ENCODE results near the gene MYRIP.
A peak's percentile ranks its signal among the peaks of the same experiment; 100 is the strongest.
"Not testable (repeated sequence)": the region's sequence is repeated elsewhere in the genome, so short reads cannot be mapped to it uniquely, and the experiment has no call there.

The MYRIP gene

DNA sequence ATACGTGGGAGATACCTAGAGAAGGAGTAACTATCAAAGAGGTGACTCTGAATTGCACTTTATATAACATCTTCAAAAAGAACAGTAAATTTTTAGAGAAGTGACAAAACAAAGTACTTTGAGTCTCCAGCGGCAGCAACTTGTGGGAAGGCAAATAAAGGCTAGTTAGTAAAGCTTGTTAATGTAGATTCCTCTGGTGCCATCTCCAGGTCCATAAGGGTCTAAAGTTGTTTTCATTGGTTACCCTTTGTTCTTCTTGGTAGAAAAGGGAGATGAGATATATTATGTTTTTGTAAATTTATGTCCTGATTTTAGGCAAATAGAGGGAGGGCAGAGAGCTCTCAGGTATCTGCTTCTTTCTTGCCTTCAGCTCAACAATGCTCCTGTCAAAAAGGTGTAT lies 161.6 kb downstream of the MYRIP start:
- DNase-seq (ENCODE audit: low spot score), result no peak

- DNase-seq (ENCODE audit: low spot score), result no peak
These were observed 162.2 kb downstream of the MYRIP start for GRCh38 chr3:39971559-39972031.

- no peak for DNase-seq (ENCODE audit: low spot score)
These were observed 163.1 kb downstream of the MYRIP start for GRCh38 chr3:39972508-39972907.

DNA sequence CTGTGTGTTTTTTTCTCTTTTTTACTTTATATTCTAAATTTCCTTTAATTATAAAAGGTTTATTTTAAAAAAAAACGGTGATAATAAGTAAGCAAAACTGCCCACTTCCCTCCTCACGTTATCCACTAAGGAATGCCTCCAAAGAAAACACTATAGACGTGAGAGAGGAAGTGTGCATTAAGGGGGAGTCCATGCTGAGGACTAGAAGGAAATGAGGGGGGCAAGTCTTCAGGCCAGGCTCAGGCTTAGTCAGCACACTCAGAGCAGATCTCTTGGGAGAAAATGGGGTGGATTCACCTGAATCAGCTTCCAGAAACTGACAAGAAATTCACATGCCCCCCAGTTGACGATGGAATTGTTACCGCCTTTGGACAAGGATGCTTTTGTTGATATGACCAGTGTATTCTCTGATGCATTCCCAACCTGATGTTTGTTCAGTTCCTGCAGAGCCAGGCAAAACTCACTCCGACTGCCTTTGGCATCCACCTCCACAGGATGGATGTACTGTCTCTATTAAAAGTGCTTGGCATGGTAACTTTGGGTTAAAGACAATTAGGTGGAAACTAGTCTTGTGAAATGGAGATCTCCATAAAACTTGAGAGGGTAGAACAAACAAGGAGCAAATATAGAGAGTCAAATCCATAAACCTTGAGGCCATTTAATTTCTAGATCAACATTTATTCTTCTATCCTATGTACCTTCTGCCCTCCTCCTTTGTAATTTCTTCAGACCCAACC lies 167.8 kb downstream of the MYRIP start:
- DNase-seq (ENCODE audit: low spot score), result no peak

GRCh38 chr3:39978308-39978707 lies 168.9 kb downstream of the MYRIP start:
- no peak for DNase-seq (ENCODE audit: low spot score)

- no peak for DNase-seq (ENCODE audit: low spot score)
These were observed 170.6 kb downstream of the MYRIP start for GRCh38 chr3:39980058-39980457.

- DNase-seq (ENCODE audit: low spot score), result no peak
These were observed 171.4 kb downstream of the MYRIP start for GRCh38 chr3:39980781-39981180.

DNA sequence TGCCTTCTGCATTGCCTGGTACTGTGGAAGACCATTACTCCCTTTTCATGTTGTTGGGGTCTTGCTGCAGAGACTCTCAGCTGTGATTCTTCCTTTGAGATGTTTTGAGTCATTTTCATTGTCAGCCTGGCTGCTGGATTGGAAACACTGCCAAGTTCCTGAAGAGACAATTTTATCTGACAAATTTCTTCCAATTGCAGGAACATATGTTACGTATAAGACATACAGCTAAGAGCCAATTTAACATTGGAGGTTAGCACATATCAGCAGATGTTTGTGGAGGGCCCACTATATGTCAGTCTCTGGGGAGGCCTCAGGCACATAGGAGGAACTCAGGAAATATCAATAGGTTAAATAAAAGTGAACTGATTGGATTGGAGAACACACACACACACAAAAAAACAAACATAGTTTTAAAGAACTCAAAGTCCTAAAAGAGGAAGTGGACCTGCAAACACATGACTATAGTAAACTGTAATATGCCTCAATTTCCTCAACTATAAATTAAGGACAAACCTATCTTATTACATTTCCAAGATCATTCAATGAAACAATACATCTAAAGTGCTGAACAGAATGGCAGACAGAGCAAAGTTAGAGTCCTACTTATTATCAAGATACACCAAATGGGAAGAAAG lies 172.3 kb downstream of the MYRIP start:
- DNase-seq (ENCODE audit: low spot score), result no peak

- DNase-seq (ENCODE audit: low spot score), result no peak
These were observed 173.4 kb downstream of the MYRIP start for GRCh38 chr3:39982665-39983357.

DNA sequence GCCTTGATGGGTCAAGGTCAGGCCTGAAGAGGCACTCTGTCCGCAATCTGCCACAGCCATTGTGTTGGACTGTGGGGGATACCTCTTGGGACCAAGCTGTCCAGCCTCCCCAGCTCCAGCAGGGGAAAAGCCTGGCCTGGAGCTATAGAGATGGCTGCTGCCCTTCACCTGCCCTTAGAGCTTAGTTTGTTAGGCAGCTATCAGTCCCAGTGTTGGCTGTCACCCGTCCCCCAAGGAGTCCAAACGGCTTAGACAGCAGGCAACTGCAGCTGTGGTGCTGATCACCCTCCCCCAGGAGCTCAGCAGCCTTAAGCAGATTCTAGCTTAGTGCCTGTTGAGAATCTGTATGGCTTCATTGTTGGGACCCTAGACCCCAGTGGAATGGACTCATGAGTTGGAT lies 180.3 kb downstream of the MYRIP start:
- DNase-seq (ENCODE audit: low spot score), result no peak

DNA sequence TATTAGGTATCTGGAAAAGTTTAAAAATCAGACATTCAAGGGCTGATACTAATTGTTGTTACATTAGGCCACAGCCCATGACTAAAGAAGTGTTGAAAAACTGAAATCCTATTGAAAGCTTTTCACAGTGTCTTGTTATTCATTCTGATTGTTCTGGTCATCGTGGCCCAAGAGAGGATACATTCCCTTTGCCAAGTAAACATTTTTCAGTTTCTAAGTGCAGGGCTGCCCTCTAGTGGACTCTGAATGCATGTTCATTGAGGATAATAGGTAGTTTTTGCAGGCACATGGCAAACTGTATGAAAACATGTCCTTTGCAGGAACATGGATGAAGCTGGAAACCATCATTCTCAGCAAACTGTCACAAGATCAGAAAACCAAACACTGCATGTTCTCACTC lies 181.1 kb downstream of the MYRIP start:
- peak; percentile 46 for DNase-seq (ENCODE audit: low spot score)

GRCh38 chr3:40008796-40009195 lies 199.4 kb downstream of the MYRIP start:
- DNase-seq (ENCODE audit: low spot score), result no peak

DNA sequence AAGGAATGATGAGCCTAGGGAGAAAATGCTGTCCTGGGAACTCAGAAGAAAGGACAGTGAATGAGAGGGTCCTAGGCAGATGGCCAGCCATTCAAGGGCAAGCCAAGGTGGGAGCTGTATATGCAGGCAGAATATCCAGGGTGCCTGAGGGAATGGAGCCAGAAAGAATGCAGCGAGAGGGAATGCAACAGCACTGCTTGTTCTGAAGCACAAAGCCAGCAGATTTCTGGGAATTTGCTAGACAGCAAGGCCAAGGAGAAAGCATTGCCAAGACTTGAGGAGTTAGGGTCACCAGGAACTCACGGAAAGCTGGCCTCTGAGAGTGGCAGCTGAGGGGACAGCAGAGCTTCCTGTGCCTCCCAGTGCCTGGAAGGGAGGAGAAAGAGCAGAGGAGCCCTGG lies 200.6 kb downstream of the MYRIP start:
- no peak for DNase-seq (ENCODE audit: low spot score)

- DNase-seq (ENCODE audit: low spot score), result no peak
These were observed 203.0 kb downstream of the MYRIP start for GRCh38 chr3:40012381-40012780.

DNA sequence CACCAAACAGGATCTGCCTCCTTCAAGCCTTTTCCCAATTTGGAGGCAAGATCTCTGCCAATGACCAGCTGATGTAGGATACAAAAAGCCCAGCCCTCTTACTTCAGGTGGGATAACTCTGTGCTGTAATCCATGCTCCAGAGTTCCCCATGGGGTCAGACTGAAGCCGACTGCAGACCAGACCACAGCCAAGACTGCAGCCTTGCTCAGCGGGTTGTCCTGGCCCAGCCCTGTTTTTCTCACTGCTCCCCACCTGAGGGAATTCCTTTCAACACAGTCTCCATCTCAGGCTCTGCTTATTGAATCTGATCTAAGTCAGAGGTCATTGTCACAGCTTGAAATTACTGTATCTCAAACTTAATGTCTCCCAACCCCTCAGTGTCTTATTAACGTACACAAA lies 207.0 kb downstream of the MYRIP start:
- DNase-seq (ENCODE audit: low spot score), result no peak

GRCh38 chr3:40018369-40018768 lies 209.0 kb downstream of the MYRIP start:
- no peak for DNase-seq (ENCODE audit: low spot score)

DNA sequence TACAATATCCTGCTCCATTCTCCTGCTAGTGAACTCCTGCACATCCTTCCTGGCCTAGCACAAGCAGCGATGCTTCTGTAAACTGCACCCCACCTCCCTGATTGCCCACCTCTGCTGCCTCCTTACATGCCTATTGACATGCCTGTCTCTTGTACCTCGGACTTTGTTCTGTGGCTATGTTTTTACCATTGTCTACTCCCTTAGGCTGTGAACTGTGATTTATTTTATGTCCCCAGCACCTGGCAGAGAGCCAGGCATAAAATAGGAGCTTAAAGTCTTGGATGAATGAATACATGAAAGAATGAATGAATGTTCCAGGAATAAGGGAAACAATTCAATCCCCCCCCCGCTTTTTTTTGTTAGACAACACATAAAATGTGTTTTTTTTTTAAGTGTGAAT lies 210.0 kb downstream of the MYRIP start:
- DNase-seq (ENCODE audit: low spot score), result no peak

- peak; percentile 25 for DNase-seq (ENCODE audit: low spot score)
These were observed 211.3 kb downstream of the MYRIP start for GRCh38 chr3:40020689-40021088.

- DNase-seq (ENCODE audit: low spot score), result no peak
These were observed 211.9 kb downstream of the MYRIP start for GRCh38 chr3:40021338-40021737.

GRCh38 chr3:40022297-40022827 lies 213.0 kb downstream of the MYRIP start:
- DNase-seq (ENCODE audit: low spot score), result no peak

GRCh38 chr3:40024526-40024925 lies 215.1 kb downstream of the MYRIP start:
- DNase-seq (ENCODE audit: low spot score), result no peak

GRCh38 chr3:40025892-40026291 lies 216.5 kb downstream of the MYRIP start:
- DNase-seq (ENCODE audit: low spot score), result not testable (repeated sequence)

- DNase-seq (ENCODE audit: low spot score), result peak; percentile 39
These were observed 225.8 kb downstream of the MYRIP start for GRCh38 chr3:40035177-40035576.

Data from AG20443 (cell line).